ENCODE measurements around the gene DPH2. TPM values are rescaled to one million over a fixed set of nuclear protein-coding genes. Genes with fewer than 3 reads are reported as not detected.

The DPH2 gene
- total and polyA plus RNA-seq, 10 of the 15 experiments (the other 5 are each of a cell fraction or from before 2014, with no cell fraction given): 13.1 to 82.9 (median 52.0) TPM

DNA sequence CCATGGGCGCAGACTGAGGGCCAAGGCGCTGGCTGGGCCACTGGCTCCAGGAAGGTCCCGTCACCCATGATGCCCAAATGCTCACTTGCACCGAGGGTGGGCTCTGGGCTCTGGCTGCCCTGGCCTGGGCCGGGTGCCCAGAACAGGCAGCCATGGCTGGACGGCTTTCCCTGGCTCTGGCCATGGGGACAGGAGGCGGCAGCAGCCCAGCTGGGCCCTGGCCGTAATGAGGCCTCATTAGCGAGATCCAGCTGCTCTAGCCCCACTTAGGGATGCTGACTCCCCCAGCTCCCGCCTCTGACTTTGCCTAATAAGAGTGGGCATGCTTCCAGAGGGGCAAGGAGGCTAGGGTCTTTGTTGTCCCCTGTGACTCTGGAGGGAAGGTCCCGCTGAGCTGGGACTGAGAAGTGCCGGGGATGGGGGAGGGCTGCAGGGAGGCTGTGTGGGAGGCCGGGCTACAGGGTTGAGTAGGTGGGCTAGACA lies 49.7 kb downstream of the DPH2 start (continued):
- TF ChIP-seq, protein P1, sequence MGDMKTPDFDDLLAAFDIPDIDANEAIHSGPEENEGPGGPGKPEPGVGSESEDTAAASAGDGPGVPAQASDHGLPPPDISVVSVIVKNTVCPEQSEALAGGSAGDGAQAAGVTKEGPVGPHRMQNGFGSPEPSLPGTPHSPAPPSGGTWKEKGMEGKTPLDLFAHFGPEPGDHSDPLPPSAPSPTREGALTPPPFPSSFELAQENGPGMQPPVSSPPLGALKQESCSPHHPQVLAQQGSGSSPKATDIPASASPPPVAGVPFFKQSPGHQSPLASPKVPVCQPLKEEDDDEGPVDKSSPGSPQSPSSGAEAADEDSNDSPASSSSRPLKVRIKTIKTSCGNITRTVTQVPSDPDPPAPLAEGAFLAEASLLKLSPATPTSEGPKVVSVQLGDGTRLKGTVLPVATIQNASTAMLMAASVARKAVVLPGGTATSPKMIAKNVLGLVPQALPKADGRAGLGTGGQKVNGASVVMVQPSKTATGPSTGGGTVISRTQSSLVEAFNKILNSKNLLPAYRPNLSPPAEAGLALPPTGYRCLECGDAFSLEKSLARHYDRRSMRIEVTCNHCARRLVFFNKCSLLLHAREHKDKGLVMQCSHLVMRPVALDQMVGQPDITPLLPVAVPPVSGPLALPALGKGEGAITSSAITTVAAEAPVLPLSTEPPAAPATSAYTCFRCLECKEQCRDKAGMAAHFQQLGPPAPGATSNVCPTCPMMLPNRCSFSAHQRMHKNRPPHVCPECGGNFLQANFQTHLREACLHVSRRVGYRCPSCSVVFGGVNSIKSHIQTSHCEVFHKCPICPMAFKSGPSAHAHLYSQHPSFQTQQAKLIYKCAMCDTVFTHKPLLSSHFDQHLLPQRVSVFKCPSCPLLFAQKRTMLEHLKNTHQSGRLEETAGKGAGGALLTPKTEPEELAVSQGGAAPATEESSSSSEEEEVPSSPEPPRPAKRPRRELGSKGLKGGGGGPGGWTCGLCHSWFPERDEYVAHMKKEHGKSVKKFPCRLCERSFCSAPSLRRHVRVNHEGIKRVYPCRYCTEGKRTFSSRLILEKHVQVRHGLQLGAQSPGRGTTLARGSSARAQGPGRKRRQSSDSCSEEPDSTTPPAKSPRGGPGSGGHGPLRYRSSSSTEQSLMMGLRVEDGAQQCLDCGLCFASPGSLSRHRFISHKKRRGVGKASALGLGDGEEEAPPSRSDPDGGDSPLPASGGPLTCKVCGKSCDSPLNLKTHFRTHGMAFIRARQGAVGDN (IDR thresholded peaks at IDR 0.05): no peak
- TF ChIP-seq, protein P2, sequence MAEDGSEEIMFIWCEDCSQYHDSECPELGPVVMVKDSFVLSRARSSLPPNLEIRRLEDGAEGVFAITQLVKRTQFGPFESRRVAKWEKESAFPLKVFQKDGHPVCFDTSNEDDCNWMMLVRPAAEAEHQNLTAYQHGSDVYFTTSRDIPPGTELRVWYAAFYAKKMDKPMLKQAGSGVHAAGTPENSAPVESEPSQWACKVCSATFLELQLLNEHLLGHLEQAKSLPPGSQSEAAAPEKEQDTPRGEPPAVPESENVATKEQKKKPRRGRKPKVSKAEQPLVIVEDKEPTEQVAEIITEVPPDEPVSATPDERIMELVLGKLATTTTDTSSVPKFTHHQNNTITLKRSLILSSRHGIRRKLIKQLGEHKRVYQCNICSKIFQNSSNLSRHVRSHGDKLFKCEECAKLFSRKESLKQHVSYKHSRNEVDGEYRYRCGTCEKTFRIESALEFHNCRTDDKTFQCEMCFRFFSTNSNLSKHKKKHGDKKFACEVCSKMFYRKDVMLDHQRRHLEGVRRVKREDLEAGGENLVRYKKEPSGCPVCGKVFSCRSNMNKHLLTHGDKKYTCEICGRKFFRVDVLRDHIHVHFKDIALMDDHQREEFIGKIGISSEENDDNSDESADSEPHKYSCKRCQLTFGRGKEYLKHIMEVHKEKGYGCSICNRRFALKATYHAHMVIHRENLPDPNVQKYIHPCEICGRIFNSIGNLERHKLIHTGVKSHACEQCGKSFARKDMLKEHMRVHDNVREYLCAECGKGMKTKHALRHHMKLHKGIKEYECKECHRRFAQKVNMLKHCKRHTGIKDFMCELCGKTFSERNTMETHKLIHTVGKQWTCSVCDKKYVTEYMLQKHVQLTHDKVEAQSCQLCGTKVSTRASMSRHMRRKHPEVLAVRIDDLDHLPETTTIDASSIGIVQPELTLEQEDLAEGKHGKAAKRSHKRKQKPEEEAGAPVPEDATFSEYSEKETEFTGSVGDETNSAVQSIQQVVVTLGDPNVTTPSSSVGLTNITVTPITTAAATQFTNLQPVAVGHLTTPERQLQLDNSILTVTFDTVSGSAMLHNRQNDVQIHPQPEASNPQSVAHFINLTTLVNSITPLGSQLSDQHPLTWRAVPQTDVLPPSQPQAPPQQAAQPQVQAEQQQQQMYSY (CRISPR knock-in tag; IDR thresholded peaks at IDR 0.05): no peak

DNA sequence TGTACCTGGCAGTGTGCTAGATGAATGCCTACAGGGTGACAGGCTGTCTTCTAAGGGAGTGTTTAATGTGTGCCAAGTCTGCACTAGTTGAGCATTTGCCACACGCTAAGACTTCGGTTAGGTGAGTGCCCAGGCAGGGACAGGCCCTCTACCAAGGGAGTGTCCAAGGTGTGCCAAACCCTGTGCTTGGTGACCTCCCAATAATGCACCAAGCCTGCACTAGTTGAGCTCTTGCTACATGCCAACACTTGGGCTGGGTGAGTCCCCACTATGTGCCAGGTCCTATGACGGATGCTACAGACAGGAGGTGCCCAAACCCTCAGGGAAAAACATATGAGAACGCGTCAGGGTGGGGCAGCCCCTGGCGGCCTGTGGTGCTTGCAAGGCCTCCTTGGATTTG lies 50.7 kb downstream of the DPH2 start:
- Histone ChIP-seq H3K4me2 (ENCODE audit: control insufficient read depth, insufficient read depth) (no peak overlapping the region), H3K9me3 (replicated peaks; ENCODE audit: control insufficient read depth, insufficient read depth, low read length) (no peaks in the 10 kb centered on the region), H3K27ac (ENCODE audit: control insufficient read depth, insufficient read depth) (no peak overlapping the region), H4K20me1 (ENCODE audit: control insufficient read depth, insufficient read depth) (no peaks in the 10 kb centered on the region), H3K36me3 (ENCODE audit: control insufficient read depth in 2 of 2, insufficient read depth in 2 of 2, low read length in 1 of 2) (no peaks in the 10 kb centered on the region), H3K27me3 (replicated peaks in 1 of 2; ENCODE audit: control insufficient read depth in 2 of 2, insufficient read depth in 2 of 2, low read length in 1 of 2) (no peaks in the 10 kb centered on the region), H2AFZ (ENCODE audit: control insufficient read depth, low read depth, low read length) (no peak overlapping the region), H3K4me3 (no peak overlapping the region), H3K4me1 (ENCODE audit: control insufficient read depth, insufficient read depth, low read length) (no peaks in the 10 kb centered on the region), H3K9ac (ENCODE audit: control insufficient read depth, insufficient read depth, low read length) (no peak overlapping the region), H3K79me2 (ENCODE audit: control insufficient read depth, insufficient read depth, low read length) (no peaks in the 10 kb centered on the region)
- intact Hi-C loops (cut with micrococcal nuclease; ENCODE audit: unreplicated experiment): no loop called here
- FAIRE-seq: no peak
- WGBS (ENCODE audit: insufficient coverage, insufficient replicate concordance, low lambda C conversion rate, missing lambda C conversion rate): 80% methylated on average over 6 of the region's 6 CpGs
- ATAC-seq: no peak
- ChIA-PET RAD21 (ENCODE audit: unreplicated experiment) (no interaction called here), SMC1A (ENCODE audit: uncharacterized antibody, unreplicated experiment) (no interaction called here), POLR2A (no interaction called here), CTCF (interaction anchor here (1.6 to 2.9 kb wide), 2 partner anchors 15 to 28 kb away, joined by 5 to 9 read pairs; no protein-coding TSS in a partner anchor)
- BruUV-seq (replicated peaks): no TSS peak
- in situ Hi-C loops (cut with MboI): no loop called here
- DNase-seq (ENCODE audit: low read depth, low spot score): no peak
- no peak for TF ChIP-seq IKZF1 (conservative IDR thresholded peaks at IDR 0.05)
- TF ChIP-seq YY1 (IDR thresholded peaks at IDR 0.05; ENCODE audit: low read depth, low read length): no peak
- TF ChIP-seq, protein P3, sequence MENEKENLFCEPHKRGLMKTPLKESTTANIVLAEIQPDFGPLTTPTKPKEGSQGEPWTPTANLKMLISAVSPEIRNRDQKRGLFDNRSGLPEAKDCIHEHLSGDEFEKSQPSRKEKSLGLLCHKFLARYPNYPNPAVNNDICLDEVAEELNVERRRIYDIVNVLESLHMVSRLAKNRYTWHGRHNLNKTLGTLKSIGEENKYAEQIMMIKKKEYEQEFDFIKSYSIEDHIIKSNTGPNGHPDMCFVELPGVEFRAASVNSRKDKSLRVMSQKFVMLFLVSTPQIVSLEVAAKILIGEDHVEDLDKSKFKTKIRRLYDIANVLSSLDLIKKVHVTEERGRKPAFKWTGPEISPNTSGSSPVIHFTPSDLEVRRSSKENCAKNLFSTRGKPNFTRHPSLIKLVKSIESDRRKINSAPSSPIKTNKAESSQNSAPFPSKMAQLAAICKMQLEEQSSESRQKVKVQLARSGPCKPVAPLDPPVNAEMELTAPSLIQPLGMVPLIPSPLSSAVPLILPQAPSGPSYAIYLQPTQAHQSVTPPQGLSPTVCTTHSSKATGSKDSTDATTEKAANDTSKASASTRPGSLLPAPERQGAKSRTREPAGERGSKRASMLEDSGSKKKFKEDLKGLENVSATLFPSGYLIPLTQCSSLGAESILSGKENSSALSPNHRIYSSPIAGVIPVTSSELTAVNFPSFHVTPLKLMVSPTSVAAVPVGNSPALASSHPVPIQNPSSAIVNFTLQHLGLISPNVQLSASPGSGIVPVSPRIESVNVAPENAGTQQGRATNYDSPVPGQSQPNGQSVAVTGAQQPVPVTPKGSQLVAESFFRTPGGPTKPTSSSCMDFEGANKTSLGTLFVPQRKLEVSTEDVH (IDR thresholded peaks at IDR 0.05; ENCODE audit: low read depth, partially characterized antibody): no peak
- TF ChIP-seq, protein P4, sequence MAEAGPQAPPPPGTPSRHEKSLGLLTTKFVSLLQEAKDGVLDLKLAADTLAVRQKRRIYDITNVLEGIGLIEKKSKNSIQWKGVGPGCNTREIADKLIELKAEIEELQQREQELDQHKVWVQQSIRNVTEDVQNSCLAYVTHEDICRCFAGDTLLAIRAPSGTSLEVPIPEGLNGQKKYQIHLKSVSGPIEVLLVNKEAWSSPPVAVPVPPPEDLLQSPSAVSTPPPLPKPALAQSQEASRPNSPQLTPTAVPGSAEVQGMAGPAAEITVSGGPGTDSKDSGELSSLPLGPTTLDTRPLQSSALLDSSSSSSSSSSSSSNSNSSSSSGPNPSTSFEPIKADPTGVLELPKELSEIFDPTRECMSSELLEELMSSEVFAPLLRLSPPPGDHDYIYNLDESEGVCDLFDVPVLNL (IDR thresholded peaks at IDR 0.05; ENCODE audit: low read depth, low read length): no peak
- no peak for TF ChIP-seq ZNF622 (IDR thresholded peaks at IDR 0.05)
- no peak for TF ChIP-seq ESRRA (IDR thresholded peaks at IDR 0.05; ENCODE audit: low read length)

All from GM12878 (cell line).